Measurements from ENCODE around the gene PCSK5. TPM values are rescaled to one million over a fixed set of nuclear protein-coding genes. Genes with fewer than 3 reads are reported as not detected.

Gene PCSK5
- total and polyA plus RNA-seq, 2 of the 8 experiments (the other 6 are each of a cell fraction or from before 2014, with no cell fraction given) = 5.5 to 10.7 TPM

DNA sequence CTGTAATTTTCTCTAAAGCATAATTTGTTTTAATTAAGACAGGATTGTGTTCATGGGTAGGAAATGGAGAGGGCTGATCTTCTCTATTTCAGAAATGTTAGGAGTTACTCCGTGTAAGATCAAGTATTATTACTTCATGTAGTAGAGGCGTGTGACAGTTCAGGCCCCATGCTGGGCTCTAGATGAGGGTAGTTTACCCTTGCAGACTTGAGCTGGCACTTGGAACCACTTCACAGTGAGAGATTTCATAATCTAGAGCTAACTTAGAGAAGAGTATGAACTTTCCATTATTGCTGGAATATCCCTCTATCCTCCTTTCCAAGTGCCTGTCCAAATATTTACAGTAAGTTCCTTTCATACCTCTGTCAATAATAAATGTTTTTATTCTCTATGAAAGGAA, 195.1 kb downstream of the PCSK5 start:
- Histone ChIP-seq H2BK5ac (ENCODE audit: low read depth, low read length) (no peak overlapping the region), H2AK5ac (ENCODE audit: low read depth, low read length) (no peak overlapping the region), H4K5ac (ENCODE audit: insufficient read length, low read depth, low read length) (no peak overlapping the region), H2BK15ac (ENCODE audit: low read length) (no peak overlapping the region), H2BK12ac (ENCODE audit: low read depth, low read length) (no peak overlapping the region), H3K23ac (ENCODE audit: insufficient read length) (no peak overlapping the region), H3K79me1 (ENCODE audit: low read depth, low read length) (no peaks in the 10 kb centered on the region), H4K8ac (ENCODE audit: extremely low read depth, insufficient read depth, low read length) (no peak overlapping the region), H2BK120ac (replicated peaks; ENCODE audit: low read depth, low read length) (no peak overlapping the region), H2AFZ (ENCODE audit: low read length) (no peak overlapping the region), H3K4me3 (ENCODE audit: extremely low read depth in 1 of 4, insufficient read depth in 2 of 4, low read depth in 3 of 4, low read length in 4 of 4) (no peak overlapping the region), H3K9me3 (ENCODE audit: insufficient read depth in 2 of 2, low read depth in 1 of 2, low read length in 1 of 2) (peaks cover 3% of the 10 kb centered on the region in 2 experiments; a peak in 1 of 4 replicates), H3K4me1 (replicated peaks in 1 of 4; ENCODE audit: control insufficient read depth in 3 of 4, insufficient read depth in 4 of 4, low read length in 3 of 4) (no peaks in the 10 kb centered on the region), H3K79me2 (ENCODE audit: control insufficient read depth in 1 of 2, insufficient read depth in 2 of 2, low read length in 2 of 2) (no peaks in the 10 kb centered on the region), H3K23me2 (ENCODE audit: low read depth, low read length) (no peaks in the 10 kb centered on the region), H3K56ac (replicated peaks; ENCODE audit: insufficient read length, low read depth, low read length) (no peak overlapping the region), H3K4me2 (ENCODE audit: insufficient read depth in 1 of 2, low read depth in 2 of 2, low read length in 2 of 2) (no peak overlapping the region), H3K36me3 (ENCODE audit: control insufficient read depth in 2 of 4, insufficient read depth in 4 of 4, low read length in 3 of 4) (no peaks in the 10 kb centered on the region; a peak in 1 of 8 replicates), H3K14ac (ENCODE audit: insufficient read length) (no peak overlapping the region), H3K27me3 (replicated peaks in 1 of 4; ENCODE audit: control insufficient read depth in 3 of 4, extremely low read depth in 1 of 4, insufficient read depth in 3 of 4, low read length in 3 of 4) (no peaks in the 10 kb centered on the region), H3K18ac (ENCODE audit: extremely low read depth, low read length) (no peak overlapping the region), H4K20me1 (replicated peaks in 1 of 2; ENCODE audit: control insufficient read depth in 1 of 2, insufficient read depth in 2 of 2, low read length in 2 of 2) (peaks cover 0 to 1% of the 10 kb centered on the region in 2 experiments), H3K4ac (replicated peaks; ENCODE audit: insufficient read length, low read depth, low read length) (no peak overlapping the region), H4K91ac (replicated peaks; ENCODE audit: insufficient read length, low read length) (no peak overlapping the region), H3K27ac (ENCODE audit: low read depth, low read length) (no peak overlapping the region), H3K9ac (replicated peaks in 1 of 4; ENCODE audit: extremely low read depth in 1 of 4, low read depth in 3 of 4, low read length in 3 of 4) (no peak overlapping the region), H2BK20ac (ENCODE audit: low read length) (no peak overlapping the region)
- 89% methylated on average over 2 of the region's 2 CpGs; no CpG with 5 or more reads in 1 of the 2 experiments for WGBS, 2 experiments (ENCODE audit: extremely low coverage in 1 of 2, insufficient coverage in 1 of 2, insufficient read length in 1 of 2, insufficient replicate concordance in 2 of 2, low coverage in 1 of 2, low lambda C conversion rate in 2 of 2, missing lambda C conversion rate in 1 of 2)
- FAIRE-seq = no peak
- TF ChIP-seq SIN3A (conservative IDR thresholded peaks at IDR 0.05 in 1 of 2, IDR thresholded peaks at IDR 0.05 in 1 of 2; ENCODE audit: low read depth in 1 of 2, low read length in 2 of 2) (no peak), BRCA1 (IDR thresholded peaks at IDR 0.05; ENCODE audit: low read depth, low read length) (no peak), MAX (IDR thresholded peaks at IDR 0.05) (no peak), JUND (IDR thresholded peaks at IDR 0.05; ENCODE audit: low read length) (no peak)
- CTCF ChIA-PET (ENCODE audit: partially characterized antibody) = interaction anchor here (0.6 kb wide), 1 partner anchor 213 kb away, joined by 3 read pairs; no protein-coding TSS in a partner anchor
- no peak for DNase-seq (ENCODE audit: low read depth in 1 of 2, low spot score in 2 of 2)
- POLR2A ChIA-PET (ENCODE audit: partially characterized antibody) = no interaction called here
